Measurements from ENCODE around the gene ADGRA1.

DNA sequence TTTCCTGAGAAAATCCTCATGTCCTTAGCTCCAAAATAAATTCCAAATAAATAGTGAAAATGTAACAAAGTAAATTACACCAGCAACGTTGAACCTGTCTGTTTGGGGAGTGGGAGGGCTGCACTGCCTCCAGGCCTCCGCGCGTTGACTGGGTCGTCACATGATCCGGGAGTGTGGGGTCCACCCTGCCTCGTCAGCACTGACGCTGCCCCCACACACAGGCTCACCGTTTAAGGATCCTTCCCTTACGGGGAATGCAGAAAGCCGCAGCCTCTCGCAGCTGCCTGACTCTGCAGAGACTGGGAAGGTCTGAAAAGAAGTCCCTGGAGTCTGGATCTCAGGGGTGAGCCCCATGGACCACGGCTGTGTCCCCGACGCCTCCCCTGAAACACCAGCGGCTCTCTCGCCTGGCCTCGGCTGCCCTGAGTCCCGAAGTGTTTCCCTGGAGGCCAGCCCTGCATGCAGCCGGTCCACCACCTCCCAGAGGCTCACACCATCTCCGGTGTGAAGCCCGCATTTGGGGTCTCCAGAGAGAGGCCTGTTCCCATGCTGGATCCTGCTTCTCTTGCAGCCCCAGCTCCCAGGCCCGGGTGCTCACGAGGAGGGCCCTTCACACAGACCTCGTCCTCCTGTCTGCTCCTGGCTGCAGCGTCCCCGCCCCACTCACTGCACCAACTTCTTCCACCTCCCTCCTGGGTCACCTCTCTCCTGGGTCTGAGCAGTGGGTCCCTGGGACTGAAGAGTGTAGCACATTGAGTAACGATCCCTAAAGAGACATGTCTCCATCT lies 49.5 kb upstream of the ADGRA1 start:
- TF ChIP-seq POLR2A (IDR thresholded peaks at IDR 0.05) = no peak
- TF ChIP-seq, protein P1, sequence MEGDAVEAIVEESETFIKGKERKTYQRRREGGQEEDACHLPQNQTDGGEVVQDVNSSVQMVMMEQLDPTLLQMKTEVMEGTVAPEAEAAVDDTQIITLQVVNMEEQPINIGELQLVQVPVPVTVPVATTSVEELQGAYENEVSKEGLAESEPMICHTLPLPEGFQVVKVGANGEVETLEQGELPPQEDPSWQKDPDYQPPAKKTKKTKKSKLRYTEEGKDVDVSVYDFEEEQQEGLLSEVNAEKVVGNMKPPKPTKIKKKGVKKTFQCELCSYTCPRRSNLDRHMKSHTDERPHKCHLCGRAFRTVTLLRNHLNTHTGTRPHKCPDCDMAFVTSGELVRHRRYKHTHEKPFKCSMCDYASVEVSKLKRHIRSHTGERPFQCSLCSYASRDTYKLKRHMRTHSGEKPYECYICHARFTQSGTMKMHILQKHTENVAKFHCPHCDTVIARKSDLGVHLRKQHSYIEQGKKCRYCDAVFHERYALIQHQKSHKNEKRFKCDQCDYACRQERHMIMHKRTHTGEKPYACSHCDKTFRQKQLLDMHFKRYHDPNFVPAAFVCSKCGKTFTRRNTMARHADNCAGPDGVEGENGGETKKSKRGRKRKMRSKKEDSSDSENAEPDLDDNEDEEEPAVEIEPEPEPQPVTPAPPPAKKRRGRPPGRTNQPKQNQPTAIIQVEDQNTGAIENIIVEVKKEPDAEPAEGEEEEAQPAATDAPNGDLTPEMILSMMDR (IDR thresholded peaks at IDR 0.05) = no peak
